ENCODE measurements around the gene LRRFIP1.

LRRFIP1 gene

DNA sequence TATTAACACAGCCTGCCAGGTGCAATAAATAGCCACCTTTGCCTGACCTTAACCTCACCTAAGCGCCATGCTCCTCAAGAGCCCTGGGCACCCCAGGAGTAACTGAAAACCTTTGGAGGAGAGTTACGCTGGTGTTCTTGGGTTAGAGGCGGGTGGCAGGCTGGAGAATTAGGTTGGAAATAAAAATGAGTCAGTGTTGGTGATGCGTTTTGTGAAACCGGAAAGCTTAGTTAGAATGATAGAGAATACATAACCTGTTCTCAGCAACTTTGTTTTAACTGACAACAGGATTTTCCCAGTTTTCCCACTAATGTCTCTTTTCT, 17.0 kb downstream of the LRRFIP1 start:
- no peak overlapping the region for H3K4me2 ChIP-seq (ENCODE audit: insufficient read depth, low read length)
- TF ChIP-seq EZH2 (IDR thresholded peaks at IDR 0.05; ENCODE audit: borderline replicate concordance, low read depth, low read length, severe bottlenecking), result no peak
- TF ChIP-seq, protein P1, sequence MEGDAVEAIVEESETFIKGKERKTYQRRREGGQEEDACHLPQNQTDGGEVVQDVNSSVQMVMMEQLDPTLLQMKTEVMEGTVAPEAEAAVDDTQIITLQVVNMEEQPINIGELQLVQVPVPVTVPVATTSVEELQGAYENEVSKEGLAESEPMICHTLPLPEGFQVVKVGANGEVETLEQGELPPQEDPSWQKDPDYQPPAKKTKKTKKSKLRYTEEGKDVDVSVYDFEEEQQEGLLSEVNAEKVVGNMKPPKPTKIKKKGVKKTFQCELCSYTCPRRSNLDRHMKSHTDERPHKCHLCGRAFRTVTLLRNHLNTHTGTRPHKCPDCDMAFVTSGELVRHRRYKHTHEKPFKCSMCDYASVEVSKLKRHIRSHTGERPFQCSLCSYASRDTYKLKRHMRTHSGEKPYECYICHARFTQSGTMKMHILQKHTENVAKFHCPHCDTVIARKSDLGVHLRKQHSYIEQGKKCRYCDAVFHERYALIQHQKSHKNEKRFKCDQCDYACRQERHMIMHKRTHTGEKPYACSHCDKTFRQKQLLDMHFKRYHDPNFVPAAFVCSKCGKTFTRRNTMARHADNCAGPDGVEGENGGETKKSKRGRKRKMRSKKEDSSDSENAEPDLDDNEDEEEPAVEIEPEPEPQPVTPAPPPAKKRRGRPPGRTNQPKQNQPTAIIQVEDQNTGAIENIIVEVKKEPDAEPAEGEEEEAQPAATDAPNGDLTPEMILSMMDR (IDR thresholded peaks at IDR 0.05; ENCODE audit: borderline replicate concordance, extremely low read depth, low read length, poor library complexity, severe bottlenecking), result no peak
- H3K27ac ChIP-seq (ENCODE audit: low read length), result no peak overlapping the region
- H3K79me2 ChIP-seq (ENCODE audit: insufficient read depth, low read length), result no peaks in the 10 kb centered on the region
- no peaks in the 10 kb centered on the region for H3K36me3 ChIP-seq (ENCODE audit: insufficient read depth, low read length)
- H3K9me3 ChIP-seq (ENCODE audit: insufficient read depth, low read length, severe bottlenecking), result no peaks in the 10 kb centered on the region
- H3K27me3 ChIP-seq (ENCODE audit: insufficient read depth, low read length, poor library complexity), result peaks cover 12% of the 10 kb centered on the region
- H3K9ac ChIP-seq (ENCODE audit: low read depth, low read length), result no peak overlapping the region
- H2AFZ ChIP-seq (ENCODE audit: low read depth, low read length), result no peak overlapping the region
- ATAC-seq (ENCODE audit: insufficient read depth, low read depth) (no peak), DNase-seq (no peak)
- H3K4me1 ChIP-seq (ENCODE audit: insufficient read depth, low read length), result no peaks in the 10 kb centered on the region
- H3K4me3 ChIP-seq (ENCODE audit: low read depth in 1 of 2, low read length in 2 of 2), result no peak overlapping the region
- no peaks in the 10 kb centered on the region for H4K20me1 ChIP-seq (ENCODE audit: insufficient read depth, low read length)

DNA sequence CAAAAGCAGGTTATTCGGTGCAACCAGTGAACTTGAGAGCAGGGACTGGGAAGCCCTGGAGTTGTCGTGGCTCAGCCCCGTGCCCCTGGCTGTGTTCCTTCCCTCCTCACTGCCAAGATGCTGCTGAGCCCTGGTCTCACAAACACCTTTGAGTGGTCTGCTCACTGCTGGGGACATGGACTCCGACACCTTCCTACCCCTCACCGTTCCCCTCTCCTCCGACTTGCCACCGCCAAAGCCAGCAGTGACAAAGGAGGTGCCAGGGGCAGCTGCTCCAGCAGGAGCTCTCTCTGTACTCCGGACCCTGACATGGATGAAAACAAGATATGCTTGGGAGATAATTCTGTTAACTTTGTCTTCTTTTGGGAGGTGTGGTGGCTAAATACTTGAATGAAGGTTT, 17.9 kb downstream of the LRRFIP1 start:
- DNase-seq (no peak), ATAC-seq (ENCODE audit: insufficient read depth, low read depth) (no peak)
- no peaks in the 10 kb centered on the region for H3K4me1 ChIP-seq (ENCODE audit: insufficient read depth, low read length)
- H3K27me3 ChIP-seq (ENCODE audit: insufficient read depth, low read length, poor library complexity), result peaks cover 12% of the 10 kb centered on the region
- H3K9ac ChIP-seq (ENCODE audit: low read depth, low read length), result no peak overlapping the region
- no peaks in the 10 kb centered on the region for H3K79me2 ChIP-seq (ENCODE audit: insufficient read depth, low read length)
- H3K4me3 ChIP-seq (ENCODE audit: low read depth in 1 of 2, low read length in 2 of 2), result no peak overlapping the region
- H3K36me3 ChIP-seq (ENCODE audit: insufficient read depth, low read length), result no peaks in the 10 kb centered on the region
- no peak for TF ChIP-seq EZH2 (IDR thresholded peaks at IDR 0.05; ENCODE audit: borderline replicate concordance, low read depth, low read length, severe bottlenecking)
- TF ChIP-seq, protein P1 (IDR thresholded peaks at IDR 0.05; ENCODE audit: borderline replicate concordance, extremely low read depth, low read length, poor library complexity, severe bottlenecking), result no peak
- H4K20me1 ChIP-seq (ENCODE audit: insufficient read depth, low read length), result no peaks in the 10 kb centered on the region
- no peak overlapping the region for H3K27ac ChIP-seq (ENCODE audit: low read length)
- no peak overlapping the region for H2AFZ ChIP-seq (ENCODE audit: low read depth, low read length)
- no peaks in the 10 kb centered on the region for H3K9me3 ChIP-seq (ENCODE audit: insufficient read depth, low read length, severe bottlenecking)
- H3K4me2 ChIP-seq (ENCODE audit: insufficient read depth, low read length), result no peak overlapping the region

DNA sequence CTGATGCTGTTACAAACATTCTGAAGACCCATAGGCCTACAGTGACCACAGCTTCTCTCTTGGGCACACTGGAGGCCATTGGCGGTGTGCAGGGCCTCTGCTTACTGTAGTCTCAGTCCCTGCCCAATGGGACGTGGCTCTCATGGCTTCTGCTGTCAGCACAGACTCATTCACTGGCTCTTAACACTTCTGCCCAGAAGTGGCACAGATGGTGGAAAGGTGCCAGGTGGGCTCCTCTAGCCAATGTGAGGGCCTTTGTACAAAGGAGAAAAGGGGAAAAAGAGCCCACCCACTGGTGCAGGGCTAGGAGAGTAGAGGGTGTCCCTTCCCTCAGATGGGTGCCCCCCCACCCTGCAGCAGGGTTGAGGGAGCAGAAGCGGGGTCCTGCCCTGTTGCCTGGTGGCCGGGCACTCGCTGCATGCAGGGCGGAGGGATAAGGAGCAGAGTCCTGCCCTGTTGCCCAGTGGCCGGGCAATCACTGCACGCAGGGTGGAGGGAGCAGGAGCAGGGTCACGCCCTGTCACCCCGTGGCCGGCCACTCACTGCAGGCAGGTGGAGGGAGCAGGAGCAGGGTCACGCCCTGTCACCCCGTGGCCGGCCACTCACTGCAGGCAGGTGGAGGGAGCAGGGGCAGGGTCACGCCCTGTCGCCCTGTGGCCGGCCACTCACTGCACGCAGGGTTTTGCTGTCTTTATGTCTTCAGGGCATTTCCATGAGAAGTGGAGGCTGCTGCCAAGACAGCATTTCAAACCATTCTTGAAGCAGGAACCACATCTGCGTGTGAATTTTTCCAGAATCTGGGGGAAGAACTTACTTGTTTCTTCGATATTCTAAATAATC, 20.0 kb downstream of the LRRFIP1 start:
- ATAC-seq (ENCODE audit: insufficient read depth, low read depth) (no peak), DNase-seq (no peak)
- no peak overlapping the region for H3K4me2 ChIP-seq (ENCODE audit: insufficient read depth, low read length)
- H2AFZ ChIP-seq (ENCODE audit: low read depth, low read length), result no peak overlapping the region
- H3K27me3 ChIP-seq (ENCODE audit: insufficient read depth, low read length, poor library complexity), result peaks cover 12% of the 10 kb centered on the region
- no peak overlapping the region for H3K27ac ChIP-seq (ENCODE audit: low read length)
- no peak overlapping the region for H3K4me3 ChIP-seq (ENCODE audit: low read depth in 1 of 2, low read length in 2 of 2)
- TF ChIP-seq, protein P1 (IDR thresholded peaks at IDR 0.05; ENCODE audit: borderline replicate concordance, extremely low read depth, low read length, poor library complexity, severe bottlenecking), result no peak
- no peak for TF ChIP-seq EZH2 (IDR thresholded peaks at IDR 0.05; ENCODE audit: borderline replicate concordance, low read depth, low read length, severe bottlenecking)
- H4K20me1 ChIP-seq (ENCODE audit: insufficient read depth, low read length), result no peaks in the 10 kb centered on the region
- no peaks in the 10 kb centered on the region for H3K36me3 ChIP-seq (ENCODE audit: insufficient read depth, low read length)
- no peaks in the 10 kb centered on the region for H3K9me3 ChIP-seq (ENCODE audit: insufficient read depth, low read length, severe bottlenecking)
- H3K79me2 ChIP-seq (ENCODE audit: insufficient read depth, low read length), result no peaks in the 10 kb centered on the region
- H3K9ac ChIP-seq (ENCODE audit: low read depth, low read length), result no peak overlapping the region
- no peaks in the 10 kb centered on the region for H3K4me1 ChIP-seq (ENCODE audit: insufficient read depth, low read length)
